A549 (cell line): ENCODE data around the gene SLC2A13. TPM values are rescaled to one million over a fixed set of nuclear protein-coding genes. Genes with fewer than 3 reads are reported as not detected.

ENCODE experiments used
- ATAC-seq, 2 experiments: fragments of 200-7000 bp in 1 of 2; fragments of >200 bp in 1 of 2; cut with Nextera tagmentation in 1 of 2; cut with Tn5 transposase in 1 of 2; 3 replicates each; pipeline versions ENCODE4 v1.8.0 to v1.9.1; 2018 to 2020; ENCODE audit warnings: mild to moderate bottlenecking in 1 of 2, moderate library complexity in 1 of 2
- CTCF ChIA-PET: fragments of 300-600 bp; sonication (Branson Sonifier 250); formaldehyde crosslinking; extraction: SDS; loops from one replicate; lab custom pipeline; 2021; ENCODE audit warnings: antibody characterized with exemption, inconsistent platforms; lab: Yijun Ruan, JAX
- POLR2A ChIA-PET: fragments of 350-600 bp; formaldehyde crosslinking; extraction: SDS; loops from one replicate; lab custom pipeline; 2021; ENCODE audit warnings: antibody characterized with exemption, inconsistent platforms; lab: Yijun Ruan, JAX
- DNase-seq, 2 experiments: peaks; one replicate each; pipeline versions ENCODE4 v3.0.0 to v3.0.0-alpha.2; 2011 to 2016; ENCODE audit warnings: low read depth in 1 of 2, low spot score in 1 of 2
- FAIRE-seq: peaks from 2 replicates; lab custom pipeline; 2011; peaks lifted over from hg19 to GRCh38; lab: Jason Lieb, UNC
- H3K27ac ChIP-seq, 2 experiments: fragments of >200 bp; sonication (Bioruptor Twin); formaldehyde crosslinking; 3 replicates each; pipeline ENCODE4 v1.5.1; 2016 to 2017
- H3K4me1 ChIP-seq: fragments of >200 bp; sonication (Bioruptor Twin); formaldehyde crosslinking; 3 replicates; pipeline ENCODE4 v1.6.1; 2016
- H3K4me2 ChIP-seq: fragments of >200 bp; sonication (Bioruptor Twin); formaldehyde crosslinking; 3 replicates; pipeline ENCODE4 v1.6.1; 2016
- H3K4me3 ChIP-seq: fragments of >200 bp; sonication (Bioruptor Twin); formaldehyde crosslinking; 3 replicates; pipeline ENCODE4 v1.5.1; 2016
- H3K9me3 ChIP-seq: fragments of >200 bp; sonication (Bioruptor Twin); formaldehyde crosslinking; 3 replicates; pipeline ENCODE4 v1.6.1; 2016
- BCL3 ChIP-seq: fragments of >200 bp; sonication (Bioruptor Twin); formaldehyde crosslinking; IDR thresholded peaks from 3 replicates; pipeline ENCODE4 v1.6.1; 2016
- BHLHE40 ChIP-seq: IDR thresholded peaks from 2 replicates; pipeline ENCODE4 v1.6.1; 2012; ENCODE audit warnings: low read depth, low read length, inconsistent platforms
- CBX8 ChIP-seq: fragments of 200-600 bp; sonication (generic); IDR thresholded peaks from 2 replicates; pipeline ENCODE4 v1.6.1; 2016
- CTCF ChIP-seq: fragments of >200 bp; sonication (Bioruptor Twin); formaldehyde crosslinking; IDR thresholded peaks from 3 replicates; pipeline ENCODE4 v1.5.1; 2016
- EHMT2 ChIP-seq: fragments of 200-600 bp; sonication (generic); IDR thresholded peaks from 2 replicates; pipeline ENCODE4 v1.6.1; 2016; ENCODE audit warnings: antibody characterized with exemption, low read depth, mild to moderate bottlenecking, moderate library complexity
- ESRRA ChIP-seq: fragments of 150-350 bp; IDR thresholded peaks from 2 replicates; pipeline ENCODE4 v1.6.1; 2014; ENCODE audit warnings: mild to moderate bottlenecking, low read length, borderline replicate concordance
- FOSL2 ChIP-seq, 2 experiments: fragments of 450-650 bp in 1 of 2; fragments of >200 bp in 1 of 2; sonication (Bioruptor Twin) in 1 of 2; formaldehyde crosslinking; IDR thresholded peaks; 2 replicates each; pipeline versions ENCODE4 v1.5.0 to v1.6.1; 2016 to 2020; ENCODE audit warnings: mild to moderate bottlenecking in 1 of 2, moderate library complexity in 1 of 2
- JUN ChIP-seq, 2 experiments: fragments of >200 bp; sonication (Bioruptor Twin); formaldehyde crosslinking; IDR thresholded peaks; 2 replicates in 1 of 2; 3 replicates in 1 of 2; pipeline ENCODE4 v1.6.1; 2016 to 2017
- MAFK ChIP-seq: fragments of 450-650 bp; IDR thresholded peaks from 2 replicates; pipeline ENCODE4 v1.6.1; 2014; ENCODE audit not compliant: partially characterized antibody
- NPAS2 ChIP-seq: fragments of 250-450 bp; sonication (Bioruptor Pico); IDR thresholded peaks from 2 replicates; pipeline ENCODE4 v1.8.0; 2022; ENCODE audit warnings: mild to moderate bottlenecking, moderate library complexity, borderline replicate concordance
- PBX3 ChIP-seq: IDR thresholded peaks from 2 replicates; pipeline ENCODE4 v1.6.1; 2012
- REST ChIP-seq: fragments of 200-600 bp; sonication (generic); IDR thresholded peaks from 2 replicates; pipeline ENCODE4 v1.6.1; 2016; ENCODE audit warnings: antibody characterized with exemption, mild to moderate bottlenecking, moderate library complexity
- RFX5 ChIP-seq: fragments of 450-650 bp; IDR thresholded peaks from 2 replicates; pipeline ENCODE4 v1.7.1; 2014; ENCODE audit warnings: antibody characterized with exemption, mild to moderate bottlenecking, moderate library complexity
- TFCP2L1 ChIP-seq: fragments of 250-450 bp; sonication (Bioruptor Pico); IDR thresholded peaks from 2 replicates; pipeline ENCODE4 v1.5.0; 2021; ENCODE audit warnings: mild to moderate bottlenecking
- ZFP36 ChIP-seq: fragments of 450-650 bp; IDR thresholded peaks from 2 replicates; pipeline ENCODE4 v1.6.1; 2014; ENCODE audit warnings: borderline replicate concordance; ENCODE audit not compliant: partially characterized antibody
- WGBS: methylation state at CpG from one replicate; pipeline ENCODE4 v1.1.6; 2017; ENCODE audit errors: missing lambda C conversion rate; 5-methylcytosine and 5-hydroxymethylcytosine counted together
- polyA plus RNA-seq, 4 experiments: library from polyadenylated mRNA; depleted of rRNA in 3 of 4; stranded (reverse); fragments of >200 nt; fragmentation: RNase III in 1 of 4; extraction: RNeasy Plus Mini Kit Qiagen cat#74134 plus additional on column Dnase treatment in 1 of 4; gene quantifications; 2 replicates in 3 of 4; 3 replicates in 1 of 4; pipeline ENCODE4 v1.2.3, GENCODE V29; 2011 to 2017
- TF ChIP-seq, protein P1 (sequence below): fragments of >200 bp; sonication (Bioruptor Twin); formaldehyde crosslinking; IDR thresholded peaks from 2 replicates; pipeline ENCODE4 v1.6.1; 2016
- TF ChIP-seq, protein P2 (sequence below): fragments of 150-350 bp; IDR thresholded peaks from 2 replicates; pipeline ENCODE4 v1.6.1; 2014; ENCODE audit warnings: low read depth, mild to moderate bottlenecking, low read length
- TF ChIP-seq, protein P3 (sequence below): fragments of 450-650 bp; IDR thresholded peaks from 2 replicates; pipeline ENCODE4 v1.6.1; 2014; ENCODE audit warnings: antibody characterized with exemption

SLC2A13 gene
- polyA plus RNA-seq, 2 of the 4 experiments (the other 2 are of a cell fraction): 4.5 to 8.2 TPM

DNA sequence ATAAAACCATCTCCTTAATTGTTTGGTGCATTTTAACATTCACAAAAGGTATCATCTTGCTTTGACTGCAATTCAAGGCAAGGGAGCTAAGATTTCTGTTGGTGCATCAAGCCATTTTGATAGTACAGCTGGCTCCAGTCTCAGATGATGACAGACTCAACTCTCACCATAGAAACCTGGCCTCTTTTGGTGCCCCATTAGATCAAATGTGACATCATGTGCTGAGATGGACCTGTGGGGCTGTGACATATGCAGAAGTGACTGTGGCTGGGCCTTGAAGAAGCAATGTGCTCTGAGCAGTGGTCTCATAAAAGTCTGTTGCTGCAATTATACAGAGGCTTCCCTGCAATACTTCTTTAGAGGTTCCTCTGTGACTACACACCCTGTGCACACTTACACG, 88.4 kb downstream of the SLC2A13 start:
- CTCF ChIA-PET: no interaction called here
- TF ChIP-seq BHLHE40 (no peak), CTCF (no peak), CBX8 (no peak), REST (no peak)
- TF ChIP-seq, all 56 proteins: peak for 0
- no peak for DNase-seq
- peak overlapping the region; percentile 49 for H3K4me2 ChIP-seq
- no peak overlapping the region for H3K27ac ChIP-seq
- WGBS: 83% methylated on average over 1 of the region's 1 CpG
- H3K4me1 ChIP-seq: peaks cover 28% of the 10 kb centered on the region
- H3K4me3 ChIP-seq: no peak overlapping the region
- POLR2A ChIA-PET: no interaction called here
- H3K9me3 ChIP-seq: no peaks in the 10 kb centered on the region
- ATAC-seq: peak in 1 of 2 experiments; percentile 20; a peak in 1 of 6 replicates
- no peak for FAIRE-seq

DNA sequence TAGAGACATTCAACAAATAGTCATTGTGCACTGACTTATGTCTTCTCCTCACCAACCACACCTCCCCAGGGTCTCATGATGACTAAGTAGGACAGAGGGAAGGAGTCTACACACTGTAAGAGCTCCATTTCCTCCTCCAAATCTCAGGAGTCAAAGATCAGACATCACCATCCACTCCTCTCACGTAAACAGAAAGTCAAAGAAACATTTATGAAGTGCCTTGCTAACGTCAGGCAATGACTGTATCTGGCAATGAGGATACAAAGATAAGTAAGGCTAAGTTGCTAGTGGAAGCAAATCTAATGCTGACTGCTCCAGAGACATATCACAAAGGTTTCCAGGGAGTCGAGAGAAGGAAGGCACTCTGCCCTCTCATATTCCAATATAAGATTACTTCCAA, 88.9 kb downstream of the SLC2A13 start:
- FAIRE-seq (peak; percentile 18), ATAC-seq (peak; percentile 77 to 93; a peak in 5 of 6 replicates), DNase-seq (peak; percentile 18 to 74)
- no peaks in the 10 kb centered on the region for H3K9me3 ChIP-seq
- peak overlapping the region; percentile 49 for H3K4me2 ChIP-seq
- H3K4me3 ChIP-seq: no peak overlapping the region
- 0 out of 6 replicates have a peak overlapping the region, but pooled peaks have one; percentile 1 to 25 for H3K27ac ChIP-seq
- H3K4me1 ChIP-seq: peaks cover 28% of the 10 kb centered on the region
- POLR2A ChIA-PET: no interaction called here
- WGBS: 27% methylated on average over 3 of the region's 3 CpGs
- CTCF ChIA-PET: no interaction called here
- no peak for TF ChIP-seq BCL3
- TF ChIP-seq TFCP2L1: no peak
- TF ChIP-seq, protein P1, sequence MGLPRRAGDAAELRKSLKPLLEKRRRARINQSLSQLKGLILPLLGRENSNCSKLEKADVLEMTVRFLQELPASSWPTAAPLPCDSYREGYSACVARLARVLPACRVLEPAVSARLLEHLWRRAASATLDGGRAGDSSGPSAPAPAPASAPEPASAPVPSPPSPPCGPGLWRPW: no peak
- TF ChIP-seq PBX3: no peak
- TF ChIP-seq, protein P2, sequence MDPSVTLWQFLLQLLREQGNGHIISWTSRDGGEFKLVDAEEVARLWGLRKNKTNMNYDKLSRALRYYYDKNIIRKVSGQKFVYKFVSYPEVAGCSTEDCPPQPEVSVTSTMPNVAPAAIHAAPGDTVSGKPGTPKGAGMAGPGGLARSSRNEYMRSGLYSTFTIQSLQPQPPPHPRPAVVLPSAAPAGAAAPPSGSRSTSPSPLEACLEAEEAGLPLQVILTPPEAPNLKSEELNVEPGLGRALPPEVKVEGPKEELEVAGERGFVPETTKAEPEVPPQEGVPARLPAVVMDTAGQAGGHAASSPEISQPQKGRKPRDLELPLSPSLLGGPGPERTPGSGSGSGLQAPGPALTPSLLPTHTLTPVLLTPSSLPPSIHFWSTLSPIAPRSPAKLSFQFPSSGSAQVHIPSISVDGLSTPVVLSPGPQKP: no peak
- TF ChIP-seq MAFK: peak; percentile 9
- TF ChIP-seq ZFP36: peak; percentile 0
- TF ChIP-seq CTCF: no peak
- TF ChIP-seq NPAS2 (CRISPR knock-in tag): no peak
- TF ChIP-seq JUN (IDR thresholded peaks at IDR 0.05): no peak
- TF ChIP-seq FOSL2 (IDR thresholded peaks at IDR 0.05): no peak
- peak; percentile 34; the same call in 1 of the 2 replicates for TF ChIP-seq FOSL2 (CRISPR knock-in tag; IDR thresholded peaks at IDR 0.05)
- TF ChIP-seq, protein P3, sequence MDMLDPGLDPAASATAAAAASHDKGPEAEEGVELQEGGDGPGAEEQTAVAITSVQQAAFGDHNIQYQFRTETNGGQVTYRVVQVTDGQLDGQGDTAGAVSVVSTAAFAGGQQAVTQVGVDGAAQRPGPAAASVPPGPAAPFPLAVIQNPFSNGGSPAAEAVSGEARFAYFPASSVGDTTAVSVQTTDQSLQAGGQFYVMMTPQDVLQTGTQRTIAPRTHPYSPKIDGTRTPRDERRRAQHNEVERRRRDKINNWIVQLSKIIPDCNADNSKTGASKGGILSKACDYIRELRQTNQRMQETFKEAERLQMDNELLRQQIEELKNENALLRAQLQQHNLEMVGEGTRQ: no peak
- no peak for TF ChIP-seq ESRRA
- no peak for TF ChIP-seq EHMT2
- no peak for TF ChIP-seq RFX5
- no peak for TF ChIP-seq REST
